GM23338 (cell line): ENCODE measurements around the gene CCL17. TPM values are rescaled to one million over a fixed set of nuclear protein-coding genes. Genes with fewer than 3 reads are reported as not detected.
A peak's percentile ranks its signal among the peaks of the same experiment; 100 is the strongest.

ENCODE experiments used
- ATAC-seq: fragments of 200-7000 bp; cut with Tn5 transposase; 3 replicates; pipeline ENCODE4 v1.9.1; 2020
- DNase-seq: peaks from one replicate; pipeline ENCODE4 v3.0.0-alpha.2; 2015; ENCODE audit warnings: low spot score
- H2AFZ ChIP-seq: fragments of 200-600 bp; sonication (generic); 2 replicates; pipeline ENCODE4 v1.8.0; 2016; ENCODE audit warnings: antibody characterized with exemption, mild to moderate bottlenecking, moderate library complexity
- H3F3A ChIP-seq: fragments of 200-600 bp; sonication (generic); replicated peaks from 2 replicates; pipeline ENCODE4 v1.8.0; 2017; ENCODE audit warnings: antibody characterized with exemption, mixed run types, low read depth
- H3K27ac ChIP-seq: fragments of 200-600 bp; sonication (generic); 2 replicates; pipeline ENCODE4 v1.6.1; 2016; ENCODE audit warnings: low read depth
- H3K27me3 ChIP-seq: fragments of 200-600 bp; sonication (generic); 2 replicates; pipeline ENCODE4 v1.8.0; 2016; ENCODE audit warnings: mild to moderate bottlenecking, mixed run types, moderate library complexity; ENCODE audit not compliant: insufficient read depth
- H3K36me3 ChIP-seq: fragments of 200-600 bp; sonication (generic); 2 replicates; pipeline ENCODE4 v1.8.0; 2016; ENCODE audit warnings: mild to moderate bottlenecking; ENCODE audit not compliant: insufficient read depth
- H3K4me1 ChIP-seq: fragments of 200-600 bp; sonication (generic); 2 replicates; pipeline ENCODE4 v1.8.0; 2016; ENCODE audit warnings: mild to moderate bottlenecking, moderate library complexity; ENCODE audit not compliant: insufficient read depth
- H3K4me2 ChIP-seq: fragments of 200-600 bp; sonication (generic); 2 replicates; pipeline ENCODE4 v1.7.1; 2017; ENCODE audit warnings: mixed run types
- H3K4me3 ChIP-seq: fragments of 200-600 bp; sonication (generic); 2 replicates; pipeline ENCODE4 v1.6.1; 2016; ENCODE audit warnings: mixed run types
- H3K79me2 ChIP-seq: fragments of 200-600 bp; sonication (generic); replicated peaks from 2 replicates; pipeline ENCODE4 v1.8.0; 2017; ENCODE audit warnings: mild to moderate bottlenecking; ENCODE audit not compliant: insufficient read depth
- H3K9me2 ChIP-seq: fragments of 200-600 bp; sonication (generic); 2 replicates; pipeline ENCODE4 v1.8.0; 2017; ENCODE audit not compliant: insufficient read depth
- H4K20me1 ChIP-seq: fragments of 200-600 bp; sonication (generic); replicated peaks from 2 replicates; pipeline ENCODE4 v1.8.0; 2017; ENCODE audit warnings: mild to moderate bottlenecking; ENCODE audit not compliant: insufficient read depth
- H3K27ac Mint-ChIP-seq: 2 replicates; pipeline ENCODE4 v1.8.0; 2020; ENCODE audit warnings: inconsistent platforms, mild to moderate bottlenecking, moderate library complexity, mixed read lengths
- H3K27me3 Mint-ChIP-seq: 3 replicates; pipeline ENCODE4 v1.8.0; 2022; ENCODE audit warnings: low read depth, mild to moderate bottlenecking, moderate library complexity, mixed read lengths, inconsistent platforms; ENCODE audit not compliant: insufficient read depth, poor library complexity
- H3K36me3 Mint-ChIP-seq: 3 replicates; pipeline ENCODE4 v1.8.0; 2021; ENCODE audit warnings: low read depth, mild to moderate bottlenecking, inconsistent platforms, moderate library complexity, mixed read lengths
- H3K4me1 Mint-ChIP-seq: 3 replicates; pipeline ENCODE4 v1.8.0; 2020; ENCODE audit warnings: mild to moderate bottlenecking, inconsistent platforms, mixed read lengths
- H3K4me3 Mint-ChIP-seq: 3 replicates; pipeline ENCODE4 v1.8.0; 2021; ENCODE audit warnings: moderate library complexity, mild to moderate bottlenecking, inconsistent platforms, mixed read lengths
- H3K9me3 Mint-ChIP-seq: 3 replicates; pipeline ENCODE4 v1.8.0; 2020; ENCODE audit warnings: moderate library complexity, mild to moderate bottlenecking, inconsistent platforms, mixed read lengths
- CREB1 ChIP-seq: fragments of 250-450 bp; sonication (Bioruptor Pico); IDR thresholded peaks from 2 replicates; pipeline ENCODE4 v1.5.0; 2020; ENCODE audit warnings: low read depth, mild to moderate bottlenecking, moderate library complexity
- CTCF ChIP-seq, 2 experiments: fragments of 200-600 bp in 1 of 2; sonication (generic) in 1 of 2; conservative IDR thresholded peaks; 2 replicates each; pipeline versions ENCODE4 v1.5.1 to v1.6.1; 2016 to 2017; ENCODE audit warnings: antibody characterized with exemption in 2 of 2, low read depth in 2 of 2, mild to moderate bottlenecking in 2 of 2, moderate library complexity in 1 of 2
- EZH2phosphoT487 ChIP-seq: fragments of 200-600 bp; sonication (generic); IDR thresholded peaks from one replicate; pipeline ENCODE4 v1.8.1; 2018; ENCODE audit warnings: antibody characterized with exemption; ENCODE audit not compliant: unreplicated experiment
- JUNB ChIP-seq: IDR thresholded peaks from one replicate; pipeline ENCODE4 v1.6.1; 2016; ENCODE audit warnings: antibody characterized with exemption; ENCODE audit not compliant: unreplicated experiment
- NANOG ChIP-seq: IDR thresholded peaks from 2 replicates; pipeline ENCODE4 v1.6.1; 2016; ENCODE audit warnings: antibody characterized with exemption, borderline replicate concordance
- POLR2AphosphoS5 ChIP-seq: IDR thresholded peaks from 2 replicates; pipeline ENCODE4 v1.6.1; 2016; ENCODE audit warnings: antibody characterized with exemption, low read depth
- STAT1 ChIP-seq: IDR thresholded peaks from one replicate; pipeline ENCODE4 v1.6.1; 2016; ENCODE audit warnings: antibody characterized with exemption; ENCODE audit not compliant: unreplicated experiment
- ZNF462 ChIP-seq: fragments of 250-450 bp; sonication (Bioruptor Pico); IDR thresholded peaks from 2 replicates; pipeline ENCODE4 v1.5.0; 2020; ENCODE audit warnings: mild to moderate bottlenecking, moderate library complexity
- polyA plus RNA-seq: library from polyadenylated mRNA; unstranded; fragments of >200 nt; fragmentation: Nextera tagmentation; extraction: Ambion mirVana; gene quantifications from 2 replicates; pipeline ENCODE4 v1.2.1, GENCODE V29; 2016
- total RNA-seq: library from RNA; depleted of rRNA; stranded (reverse); fragments of >200 nt; shearing (Covaris generic); gene quantifications from 2 replicates; pipeline ENCODE4 v1.2.3, GENCODE V29; 2014

The CCL17 gene
- total and polyA plus RNA-seq, 2 experiments from 2014 or later, result not detected

DNA sequence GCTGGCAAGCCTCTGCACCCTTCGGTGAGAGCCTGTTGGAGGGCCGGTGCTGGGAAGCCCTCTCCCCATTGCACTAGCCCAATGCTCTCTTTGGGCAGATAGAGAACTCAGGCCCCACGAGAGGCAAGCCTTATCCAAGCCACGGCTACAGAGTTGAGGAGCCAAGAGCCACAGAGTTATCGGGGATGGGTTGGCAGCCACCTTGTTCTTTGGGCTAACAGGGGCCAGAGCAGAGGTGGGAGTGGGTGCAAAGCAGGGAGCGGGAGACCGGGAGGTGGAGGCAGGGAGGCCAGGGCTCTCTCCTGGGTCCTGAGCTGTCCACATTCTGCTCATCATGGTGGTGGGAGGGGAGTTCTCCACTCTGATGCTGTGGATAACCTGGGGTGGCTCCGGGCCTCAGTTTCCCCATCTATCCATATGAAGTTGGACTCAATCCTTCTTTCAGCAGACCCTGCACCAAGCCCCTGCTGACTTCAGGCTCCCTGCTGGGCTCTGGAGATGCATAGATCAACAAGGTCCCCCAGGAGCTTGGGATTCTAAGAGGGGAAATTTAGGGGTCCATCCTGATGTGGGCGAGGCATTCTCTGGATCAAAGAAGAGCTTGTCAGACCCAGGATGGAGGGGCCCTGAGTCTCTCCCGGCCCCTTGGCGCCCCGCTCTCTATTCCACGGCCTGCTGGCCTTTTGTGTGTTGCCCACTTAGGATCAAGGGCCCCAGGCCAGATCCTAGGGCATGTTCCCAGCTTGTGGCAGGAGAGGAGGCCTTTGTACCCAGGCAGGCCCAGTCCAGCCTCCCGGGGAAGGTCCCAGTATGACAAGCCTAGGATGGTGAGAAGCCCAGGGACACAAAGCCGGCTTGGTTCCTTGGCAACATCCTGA, 32.8 kb upstream of the CCL17 start (continued):
- no peak for TF ChIP-seq ZNF462
- no peak for TF ChIP-seq NANOG
- TF ChIP-seq EZH2phosphoT487, result no peak
- TF ChIP-seq STAT1, result no peak
- no peak for TF ChIP-seq CREB1 (CRISPR knock-in tag)

DNA sequence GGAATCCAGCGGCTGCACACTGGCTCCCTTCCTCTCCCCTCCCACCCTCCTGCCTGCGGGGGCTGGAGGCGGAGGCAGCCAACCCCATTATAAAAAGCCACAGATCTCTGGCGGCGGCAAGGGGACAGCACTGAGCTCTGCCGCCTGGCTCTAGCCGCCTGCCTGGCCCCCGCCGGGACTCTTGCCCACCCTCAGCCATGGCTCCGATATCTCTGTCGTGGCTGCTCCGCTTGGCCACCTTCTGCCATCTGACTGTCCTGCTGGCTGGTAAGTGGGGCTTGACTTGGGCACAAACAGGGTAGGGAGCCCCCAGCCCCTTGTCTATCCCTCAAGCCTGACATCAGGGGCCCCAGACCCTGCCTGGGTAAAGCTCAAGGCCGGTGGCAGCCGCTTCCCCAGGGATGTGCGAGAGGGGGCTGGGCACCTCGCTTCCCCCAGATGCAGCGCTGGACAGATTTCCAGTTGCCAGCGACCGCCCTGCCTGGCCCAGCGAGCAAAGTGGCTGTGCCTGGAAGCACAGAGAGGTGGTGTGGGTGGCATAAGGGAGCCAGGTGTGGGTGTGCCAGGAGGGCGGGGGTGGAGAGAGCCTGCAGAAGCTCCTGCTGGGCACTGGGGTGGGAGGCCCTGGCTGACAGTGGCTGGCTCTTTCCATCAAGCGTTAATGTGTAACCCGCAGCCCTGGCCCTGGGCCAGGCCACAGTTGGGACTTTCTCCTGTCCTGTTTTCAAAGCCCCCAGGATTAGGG, 32.0 kb upstream of the CCL17 start, which contains the start of gene CX3CL1:
Gene CX3CL1, plus strand, starts transcription at position 119 of the 745 bp plus-strand sequence. Its CDS starts 79 bp downstream, at position 198.
- H3K27me3 Mint-ChIP-seq, result peaks cover 12% of the 10 kb centered on the region
- H3K4me1 Mint-ChIP-seq, result peaks cover 27% of the 10 kb centered on the region
- Histone ChIP-seq H4K20me1 (no peaks in the 10 kb centered on the region), H3K36me3 (no peaks in the 10 kb centered on the region), H3F3A (no peaks in the 10 kb centered on the region), H3K9me2 (peaks cover 3% of the 10 kb centered on the region; the same call in 1 of the 2 replicates), H3K4me1 (peaks cover 18% of the 10 kb centered on the region), H3K79me2 (no peaks in the 10 kb centered on the region), H3K4me2 (peak within 1 kb of the TSS; percentile 75), H3K4me3 (peak within 1 kb of the TSS; percentile 46; the same call in 1 of the 2 replicates), H3K27ac (no peak within 1 kb of the TSS), H3K27me3 (no peaks in the 10 kb centered on the region), H2AFZ (peak within 1 kb of the TSS; percentile 99)
- no peaks in the 10 kb centered on the region for H3K36me3 Mint-ChIP-seq
- no peaks in the 10 kb centered on the region; the same call in 2 of the 3 replicates for H3K9me3 Mint-ChIP-seq
- peak; percentile 81 for DNase-seq
- H3K27ac Mint-ChIP-seq, result no peak within 1 kb of the TSS
- ATAC-seq, result peak; percentile 91
- peak within 1 kb of the TSS; percentile 50 for H3K4me3 Mint-ChIP-seq
- TF ChIP-seq CTCF (conservative IDR thresholded peaks at IDR 0.05; ENCODE audit: low read depth in 2 of 2), result 0 out of 4 replicates have a peak, but pooled peaks of 1 of the 2 experiments have one; percentile 11
- TF ChIP-seq JUNB, result no peak
- no peak for TF ChIP-seq POLR2AphosphoS5
